ENCODE measurements around the gene LAMC1. TPM values are rescaled to one million over a fixed set of nuclear protein-coding genes. Genes with fewer than 3 reads are reported as not detected.

LAMC1 gene
- total and polyA plus RNA-seq, 2 donors (not counting 1 experiment from before 2014, with no cell fraction given): 408 to 604 TPM

DNA sequence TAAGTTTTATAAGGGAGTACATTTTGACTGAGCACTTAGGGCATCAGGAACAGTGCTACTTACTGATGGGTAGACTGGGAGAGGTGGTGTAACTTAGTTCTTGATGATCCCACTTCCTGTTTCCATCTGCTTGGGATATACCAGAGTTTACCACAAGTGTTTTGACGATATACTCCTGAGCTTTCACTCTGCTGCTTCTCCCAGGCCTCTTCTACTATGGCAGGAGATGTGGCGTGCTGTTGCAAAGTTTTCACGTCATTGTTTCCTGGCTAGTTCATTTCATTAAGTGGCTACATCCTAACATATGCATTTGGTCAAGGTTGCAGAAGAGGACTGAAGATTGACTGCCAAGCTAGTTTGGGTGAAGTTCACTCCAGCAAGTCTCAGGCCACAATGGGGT, 121.5 kb downstream of the LAMC1 start:
- H3K36me3 ChIP-seq (ENCODE audit: control insufficient read depth, insufficient read depth, low read length): peaks cover 11% of the 10 kb centered on the region
- H3K27me3 ChIP-seq (ENCODE audit: control insufficient read depth, insufficient read depth, low read length): no peaks in the 10 kb centered on the region
- no peaks in the 10 kb centered on the region for H3K4me1 ChIP-seq (ENCODE audit: control insufficient read depth, extremely low read depth, insufficient read depth, low read length)
- no peak overlapping the region for H2AFZ ChIP-seq (ENCODE audit: low read length)
- H4K20me1 ChIP-seq (ENCODE audit: control insufficient read depth, extremely low read depth, insufficient read depth, low read length): no peaks in the 10 kb centered on the region
- no peak overlapping the region for H3K9ac ChIP-seq (ENCODE audit: insufficient read depth, low read length)
- H3K27ac ChIP-seq (ENCODE audit: insufficient read depth, low read length): no peak overlapping the region
- no peak overlapping the region for H3K4me3 ChIP-seq (replicated peaks in 1 of 4; ENCODE audit: control extremely low read depth in 1 of 4, insufficient read depth in 1 of 4, low read depth in 3 of 4, low read length in 4 of 4)
- H3K79me2 ChIP-seq (ENCODE audit: control insufficient read depth, insufficient read depth, low read length): no peaks in the 10 kb centered on the region
- no peak for TF ChIP-seq EZH2 (IDR thresholded peaks at IDR 0.05; ENCODE audit: low read length, missing control alignments)
- TF ChIP-seq, protein P1, sequence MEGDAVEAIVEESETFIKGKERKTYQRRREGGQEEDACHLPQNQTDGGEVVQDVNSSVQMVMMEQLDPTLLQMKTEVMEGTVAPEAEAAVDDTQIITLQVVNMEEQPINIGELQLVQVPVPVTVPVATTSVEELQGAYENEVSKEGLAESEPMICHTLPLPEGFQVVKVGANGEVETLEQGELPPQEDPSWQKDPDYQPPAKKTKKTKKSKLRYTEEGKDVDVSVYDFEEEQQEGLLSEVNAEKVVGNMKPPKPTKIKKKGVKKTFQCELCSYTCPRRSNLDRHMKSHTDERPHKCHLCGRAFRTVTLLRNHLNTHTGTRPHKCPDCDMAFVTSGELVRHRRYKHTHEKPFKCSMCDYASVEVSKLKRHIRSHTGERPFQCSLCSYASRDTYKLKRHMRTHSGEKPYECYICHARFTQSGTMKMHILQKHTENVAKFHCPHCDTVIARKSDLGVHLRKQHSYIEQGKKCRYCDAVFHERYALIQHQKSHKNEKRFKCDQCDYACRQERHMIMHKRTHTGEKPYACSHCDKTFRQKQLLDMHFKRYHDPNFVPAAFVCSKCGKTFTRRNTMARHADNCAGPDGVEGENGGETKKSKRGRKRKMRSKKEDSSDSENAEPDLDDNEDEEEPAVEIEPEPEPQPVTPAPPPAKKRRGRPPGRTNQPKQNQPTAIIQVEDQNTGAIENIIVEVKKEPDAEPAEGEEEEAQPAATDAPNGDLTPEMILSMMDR (conservative IDR thresholded peaks at IDR 0.05 in 1 of 2, IDR thresholded peaks at IDR 0.05 in 1 of 2; ENCODE audit: low read depth in 1 of 2, low read length in 2 of 2): no peak
- no peak for DNase-seq (ENCODE audit: low read depth in 2 of 2)
- H3K9me3 ChIP-seq (ENCODE audit: control insufficient read depth, insufficient read depth, low read depth, low read length): no peaks in the 10 kb centered on the region
- no peak overlapping the region for H3K4me2 ChIP-seq (ENCODE audit: extremely low read depth, insufficient read depth, low read length)

GRCh38 chr1:183147735-183148134, 124.5 kb downstream of the LAMC1 start:
- H4K20me1 ChIP-seq (ENCODE audit: control insufficient read depth, extremely low read depth, insufficient read depth, low read length): no peaks in the 10 kb centered on the region
- no peak overlapping the region for H3K4me2 ChIP-seq (ENCODE audit: extremely low read depth, insufficient read depth, low read length)
- no peak overlapping the region for H3K27ac ChIP-seq (ENCODE audit: insufficient read depth, low read length)
- no peak overlapping the region for H2AFZ ChIP-seq (ENCODE audit: low read length)
- no peak for TF ChIP-seq EZH2 (IDR thresholded peaks at IDR 0.05; ENCODE audit: low read length, missing control alignments)
- TF ChIP-seq, protein P1 (conservative IDR thresholded peaks at IDR 0.05 in 1 of 2, IDR thresholded peaks at IDR 0.05 in 1 of 2; ENCODE audit: low read depth in 1 of 2, low read length in 2 of 2): no peak
- H3K9me3 ChIP-seq (ENCODE audit: control insufficient read depth, insufficient read depth, low read depth, low read length): no peaks in the 10 kb centered on the region
- H3K4me1 ChIP-seq (ENCODE audit: control insufficient read depth, extremely low read depth, insufficient read depth, low read length): no peaks in the 10 kb centered on the region
- no peaks in the 10 kb centered on the region for H3K79me2 ChIP-seq (ENCODE audit: control insufficient read depth, insufficient read depth, low read length)
- H3K27me3 ChIP-seq (ENCODE audit: control insufficient read depth, insufficient read depth, low read length): no peaks in the 10 kb centered on the region
- H3K9ac ChIP-seq (ENCODE audit: insufficient read depth, low read length): no peak overlapping the region
- H3K36me3 ChIP-seq (ENCODE audit: control insufficient read depth, insufficient read depth, low read length): peaks cover 4% of the 10 kb centered on the region
- peak; percentile 26 to 46 for DNase-seq (ENCODE audit: low read depth in 2 of 2)
- no peak overlapping the region for H3K4me3 ChIP-seq (replicated peaks in 1 of 4; ENCODE audit: control extremely low read depth in 1 of 4, insufficient read depth in 1 of 4, low read depth in 3 of 4, low read length in 4 of 4)

GRCh38 chr1:183148599-183148998, 125.4 kb downstream of the LAMC1 start:
- Histone ChIP-seq H3K4me2 (ENCODE audit: extremely low read depth, insufficient read depth, low read length) (peak overlapping the region; percentile 16), H3K4me1 (ENCODE audit: control insufficient read depth, extremely low read depth, insufficient read depth, low read length) (no peaks in the 10 kb centered on the region), H3K36me3 (ENCODE audit: control insufficient read depth, insufficient read depth, low read length) (no peaks in the 10 kb centered on the region), H2AFZ (ENCODE audit: low read length) (no peak overlapping the region), H3K27ac (ENCODE audit: insufficient read depth, low read length) (no peak overlapping the region), H3K9ac (ENCODE audit: insufficient read depth, low read length) (no peak overlapping the region), H3K9me3 (ENCODE audit: control insufficient read depth, insufficient read depth, low read depth, low read length) (no peaks in the 10 kb centered on the region), H3K4me3 (replicated peaks in 1 of 4; ENCODE audit: control extremely low read depth in 1 of 4, insufficient read depth in 1 of 4, low read depth in 3 of 4, low read length in 4 of 4) (no peak overlapping the region), H3K79me2 (ENCODE audit: control insufficient read depth, insufficient read depth, low read length) (no peaks in the 10 kb centered on the region), H3K27me3 (ENCODE audit: control insufficient read depth, insufficient read depth, low read length) (no peaks in the 10 kb centered on the region), H4K20me1 (ENCODE audit: control insufficient read depth, extremely low read depth, insufficient read depth, low read length) (no peaks in the 10 kb centered on the region)
- TF ChIP-seq, protein P1 (conservative IDR thresholded peaks at IDR 0.05 in 1 of 2, IDR thresholded peaks at IDR 0.05 in 1 of 2; ENCODE audit: low read depth in 1 of 2, low read length in 2 of 2): no peak
- TF ChIP-seq EZH2 (IDR thresholded peaks at IDR 0.05; ENCODE audit: low read length, missing control alignments): no peak
- DNase-seq (ENCODE audit: low read depth in 2 of 2): peak; percentile 52 to 64

Data from fibroblast of lung (primary cell).